Mesenchymal stem cell (in vitro differentiated cells and primary cell): ENCODE results near the gene GGCT.
"Not testable (repeated sequence)": the region's sequence is repeated elsewhere in the genome, so short reads cannot be mapped to it uniquely, and the experiment has no call there.

Experiments used
- DNase-seq: peaks from one replicate; pipeline ENCODE4 v3.0.0-alpha.2; 2013
- H2AFZ ChIP-seq: one replicate; pipeline ENCODE4 v1.6.1; 2013; ENCODE audit warnings: low read depth, mild to moderate bottlenecking, control low read depth, inconsistent platforms, low read length, moderate library complexity
- H2AK5ac ChIP-seq: 2 replicates; pipeline ENCODE4 v1.6.1; 2013; ENCODE audit warnings: low read length, moderate library complexity, mild to moderate bottlenecking, inconsistent platforms; ENCODE audit not compliant: severe bottlenecking
- H2BK120ac ChIP-seq: one replicate; pipeline ENCODE4 v1.6.1; 2013; ENCODE audit warnings: low read depth, mild to moderate bottlenecking, inconsistent platforms, low read length, moderate library complexity
- H2BK12ac ChIP-seq, 2 experiments: one replicate each; pipeline ENCODE4 v1.6.1; 2013; ENCODE audit warnings: inconsistent platforms in 2 of 2, low read length in 2 of 2, mild to moderate bottlenecking in 2 of 2, moderate library complexity in 2 of 2, control low read depth in 1 of 2
- H2BK15ac ChIP-seq: one replicate; pipeline ENCODE4 v1.6.1; 2013; ENCODE audit warnings: mild to moderate bottlenecking, low read depth, inconsistent platforms; ENCODE audit not compliant: poor library complexity, severe bottlenecking
- H2BK5ac ChIP-seq: 2 replicates; pipeline ENCODE4 v1.6.1; 2013; ENCODE audit warnings: low read depth, mild to moderate bottlenecking, low read length, control low read depth, inconsistent platforms; ENCODE audit not compliant: poor library complexity, severe bottlenecking
- H3K14ac ChIP-seq, 2 experiments: one replicate each; pipeline ENCODE4 v1.6.1; 2013; ENCODE audit warnings: inconsistent platforms in 2 of 2, low read length in 2 of 2, control low read depth in 1 of 2, mild to moderate bottlenecking in 1 of 2, moderate library complexity in 1 of 2
- H3K18ac ChIP-seq, 2 experiments: one replicate each; pipeline ENCODE4 v1.6.1; 2013; ENCODE audit warnings: inconsistent platforms in 2 of 2, low read length in 2 of 2, control low read depth in 1 of 2, low read depth in 1 of 2, mild to moderate bottlenecking in 1 of 2
- H3K23ac ChIP-seq, 2 experiments: one replicate each; pipeline ENCODE4 v1.6.1; 2013; ENCODE audit warnings: inconsistent platforms in 2 of 2, low read length in 2 of 2, mild to moderate bottlenecking in 2 of 2, moderate library complexity in 2 of 2, control low read depth in 1 of 2
- H3K27ac ChIP-seq: 2 replicates; pipeline ENCODE4 v1.5.1; 2013; ENCODE audit warnings: mild to moderate bottlenecking, moderate library complexity, low read length, control low read depth, inconsistent platforms; ENCODE audit not compliant: poor library complexity, severe bottlenecking
- H3K27me3 ChIP-seq, 2 experiments: 2 replicates each; pipeline versions ENCODE4 v1.6.1 to v1.7.0; 2013; ENCODE audit warnings: low read length in 2 of 2, mild to moderate bottlenecking in 2 of 2, moderate library complexity in 2 of 2, control low read depth in 1 of 2, inconsistent platforms in 1 of 2; ENCODE audit not compliant: control insufficient read depth in 1 of 2, insufficient read depth in 1 of 2
- H3K36me3 ChIP-seq, 2 experiments: 2 replicates each; pipeline versions ENCODE4 v1.6.1 to v1.7.0; 2013; ENCODE audit warnings: low read length in 2 of 2, control low read depth in 1 of 2, inconsistent platforms in 1 of 2, low read depth in 1 of 2, mild to moderate bottlenecking in 1 of 2; ENCODE audit not compliant: insufficient read depth in 2 of 2, control insufficient read depth in 1 of 2
- H3K4ac ChIP-seq, 2 experiments: one replicate each; pipeline ENCODE4 v1.6.1; 2013; ENCODE audit warnings: inconsistent platforms in 2 of 2, low read length in 2 of 2, mild to moderate bottlenecking in 2 of 2, moderate library complexity in 2 of 2, control low read depth in 1 of 2, low read depth in 1 of 2
- H3K4me1 ChIP-seq: 2 replicates; pipeline ENCODE4 v1.6.1; 2013; ENCODE audit warnings: low read depth, low read length, control low read depth; ENCODE audit not compliant: control insufficient read depth, insufficient read depth
- H3K4me2 ChIP-seq: 2 replicates; pipeline ENCODE4 v1.6.1; 2013; ENCODE audit warnings: low read length, mild to moderate bottlenecking, inconsistent platforms; ENCODE audit not compliant: poor library complexity, severe bottlenecking
- H3K4me3 ChIP-seq, 2 experiments: 2 replicates each; pipeline versions ENCODE4 v1.5.1 to v1.7.0; 2013; ENCODE audit warnings: low read length in 2 of 2, mild to moderate bottlenecking in 2 of 2, control low read depth in 1 of 2, low read depth in 1 of 2; ENCODE audit not compliant: insufficient read depth in 1 of 2
- H3K79me1 ChIP-seq: replicated peaks from 2 replicates; pipeline ENCODE4 v1.6.1; 2013; ENCODE audit warnings: mild to moderate bottlenecking, control low read depth, low read length, inconsistent platforms; ENCODE audit not compliant: poor library complexity, severe bottlenecking
- H3K9ac ChIP-seq: 2 replicates; pipeline ENCODE4 v1.7.0; 2013; ENCODE audit warnings: mild to moderate bottlenecking, low read length, moderate library complexity
- H3K9me3 ChIP-seq: 2 replicates; pipeline ENCODE4 v1.7.0; 2013; ENCODE audit warnings: mild to moderate bottlenecking, low read length; ENCODE audit not compliant: control insufficient read depth
- H4K8ac ChIP-seq: one replicate; pipeline ENCODE4 v1.6.1; 2013; ENCODE audit warnings: inconsistent platforms, mild to moderate bottlenecking, low read length, moderate library complexity
- H4K91ac ChIP-seq: one replicate; pipeline ENCODE4 v1.6.1; 2013; ENCODE audit warnings: mild to moderate bottlenecking, low read length, inconsistent platforms
- WGBS: methylation state at CpG from one replicate; pipeline ENCODE4 v1.1.7; 2013; ENCODE audit warnings: mixed read lengths; 5-methylcytosine and 5-hydroxymethylcytosine counted together

Gene GGCT

GRCh38 chr7:30491417-30491816 is 13.2 kb downstream of the GGCT start:
- Histone ChIP-seq H2BK120ac (no peak overlapping the region), H3K4me1 (no peaks in the 10 kb centered on the region), H3K23ac (no peak overlapping the region), H4K91ac (no peak overlapping the region), H3K4ac (no peak overlapping the region), H3K18ac (no peak overlapping the region), H3K9ac (no peak overlapping the region), H3K9me3 (peaks cover 20% of the 10 kb centered on the region), H2AK5ac (no peak overlapping the region), H2AFZ (no peak overlapping the region), H3K36me3 (peaks cover 0 to 9% of the 10 kb centered on the region in 2 experiments), H2BK15ac (no peak overlapping the region), H3K14ac (no peak overlapping the region), H3K4me2 (no peak overlapping the region), H2BK5ac (no peak overlapping the region), H3K4me3 (no peak overlapping the region), H3K27ac (no peak overlapping the region), H3K79me1 (no peaks in the 10 kb centered on the region), H4K8ac (no peak overlapping the region), H3K27me3 (no peaks in the 10 kb centered on the region), H2BK12ac (no peak overlapping the region)
- DNase-seq, result no peak

- Histone ChIP-seq H2BK15ac (no peak overlapping the region), H3K36me3 (no peaks in the 10 kb centered on the region), H2BK5ac (no peak overlapping the region), H2AK5ac (no peak overlapping the region), H3K9me3 (peaks cover 20% of the 10 kb centered on the region), H2BK12ac (no peak overlapping the region), H3K9ac (no peak overlapping the region), H3K79me1 (no peaks in the 10 kb centered on the region), H3K14ac (no peak overlapping the region), H3K27me3 (no peaks in the 10 kb centered on the region), H3K27ac (no peak overlapping the region), H3K23ac (no peak overlapping the region), H3K4me1 (no peaks in the 10 kb centered on the region), H3K4ac (no peak overlapping the region), H2AFZ (no peak overlapping the region), H2BK120ac (no peak overlapping the region), H3K18ac (no peak overlapping the region), H3K4me3 (no peak overlapping the region), H4K91ac (no peak overlapping the region), H3K4me2 (no peak overlapping the region), H4K8ac (no peak overlapping the region)
- no peak for DNase-seq
- WGBS, result 93% methylated on average over 1 of the region's 1 CpG
These were observed 17.3 kb downstream of the GGCT start for GRCh38 chr7:30487371-30487770.

DNA sequence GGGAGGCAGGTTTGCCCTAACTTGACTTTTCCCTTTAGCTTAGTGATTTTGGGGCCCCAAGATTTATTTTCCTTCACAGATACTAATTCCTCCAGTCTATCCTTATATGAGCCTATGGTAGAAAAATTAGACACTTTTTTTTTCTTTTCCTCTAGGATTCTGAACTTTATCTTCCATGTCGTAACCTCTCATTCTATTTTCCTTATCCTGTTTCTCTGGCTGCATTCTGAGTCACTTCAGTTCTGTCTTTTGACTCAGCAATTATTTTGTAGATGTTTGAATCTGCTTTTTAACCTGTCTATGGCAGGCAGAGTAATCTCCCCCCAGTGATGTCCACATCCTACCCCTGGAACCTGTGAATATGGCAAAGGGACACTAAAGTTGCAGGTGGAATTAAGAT is 19.0 kb downstream of the GGCT start:
- Histone ChIP-seq H3K4ac (no peak overlapping the region), H3K4me3 (no peak overlapping the region), H3K36me3 (no peaks in the 10 kb centered on the region), H2BK120ac (no peak overlapping the region), H4K91ac (no peak overlapping the region), H3K79me1 (no peaks in the 10 kb centered on the region), H3K27me3 (no peaks in the 10 kb centered on the region), H3K27ac (no peak overlapping the region), H2AK5ac (no peak overlapping the region), H3K4me2 (no peak overlapping the region), H3K14ac (no peak overlapping the region), H2AFZ (no peak overlapping the region), H3K4me1 (no peaks in the 10 kb centered on the region), H4K8ac (no peak overlapping the region), H3K9ac (no peak overlapping the region), H3K9me3 (peaks cover 6% of the 10 kb centered on the region), H3K23ac (no peak overlapping the region), H2BK5ac (no peak overlapping the region), H2BK12ac (no peak overlapping the region), H2BK15ac (no peak overlapping the region), H3K18ac (no peak overlapping the region)
- 60% methylated on average over 1 of the region's 1 CpG for WGBS
- DNase-seq, result no peak

- H2BK12ac ChIP-seq, H3K9me3 ChIP-seq: not testable (repeated sequence)
These were observed 23.2 kb downstream of the GGCT start for GRCh38 chr7:30481416-30481815.

More at GRCh38 chr7:30481416-30481815, 23.2 kb downstream of the GGCT start:
- not testable (repeated sequence) for H3K4ac ChIP-seq, H2BK120ac ChIP-seq, H3K36me3 ChIP-seq, H3K27ac ChIP-seq, H3K14ac ChIP-seq, H3K9ac ChIP-seq, H3K4me1 ChIP-seq, H3K79me1 ChIP-seq, DNase-seq, H2BK5ac ChIP-seq, H4K8ac ChIP-seq, H4K91ac ChIP-seq, H3K4me3 ChIP-seq, H3K23ac ChIP-seq, H2BK15ac ChIP-seq, H2AFZ ChIP-seq, H3K27me3 ChIP-seq, H3K18ac ChIP-seq, H2AK5ac ChIP-seq, H3K4me2 ChIP-seq
- WGBS, result 95% methylated on average over 9 of the region's 9 CpGs
